ENCODE measurements around the gene ZNF775.

DNA sequence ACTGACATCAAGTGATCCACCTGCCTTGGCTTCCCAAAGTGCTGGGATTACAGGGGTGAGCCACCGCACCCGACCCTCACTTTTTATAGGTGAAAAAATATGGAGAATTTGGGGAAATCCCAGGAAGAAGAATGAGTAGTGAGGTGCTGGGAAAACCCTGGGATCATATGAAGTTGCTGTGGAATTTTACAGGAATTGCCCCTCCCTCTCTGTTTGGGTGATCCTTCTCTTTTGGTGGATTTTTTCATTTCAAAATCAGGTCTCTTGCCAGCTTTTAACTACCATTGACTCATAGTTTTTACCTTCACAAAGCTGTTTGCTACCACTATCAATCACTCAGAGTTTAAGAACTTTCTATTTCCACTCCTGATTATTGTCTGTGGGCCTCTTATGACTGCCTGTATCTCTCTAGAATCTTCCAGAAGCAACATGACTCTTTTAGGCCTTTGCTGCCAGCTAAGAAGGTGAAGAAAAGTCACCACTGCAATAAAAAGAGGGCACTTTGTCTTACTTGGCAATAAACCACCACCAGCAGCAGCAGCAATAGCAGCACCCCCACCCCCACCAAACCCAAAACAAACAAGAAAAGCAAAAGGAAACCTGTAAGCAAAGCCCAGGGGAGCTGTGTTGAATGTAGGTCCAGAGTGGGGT lies 67.3 kb downstream of the ZNF775 start:
- TF ChIP-seq, protein P1, sequence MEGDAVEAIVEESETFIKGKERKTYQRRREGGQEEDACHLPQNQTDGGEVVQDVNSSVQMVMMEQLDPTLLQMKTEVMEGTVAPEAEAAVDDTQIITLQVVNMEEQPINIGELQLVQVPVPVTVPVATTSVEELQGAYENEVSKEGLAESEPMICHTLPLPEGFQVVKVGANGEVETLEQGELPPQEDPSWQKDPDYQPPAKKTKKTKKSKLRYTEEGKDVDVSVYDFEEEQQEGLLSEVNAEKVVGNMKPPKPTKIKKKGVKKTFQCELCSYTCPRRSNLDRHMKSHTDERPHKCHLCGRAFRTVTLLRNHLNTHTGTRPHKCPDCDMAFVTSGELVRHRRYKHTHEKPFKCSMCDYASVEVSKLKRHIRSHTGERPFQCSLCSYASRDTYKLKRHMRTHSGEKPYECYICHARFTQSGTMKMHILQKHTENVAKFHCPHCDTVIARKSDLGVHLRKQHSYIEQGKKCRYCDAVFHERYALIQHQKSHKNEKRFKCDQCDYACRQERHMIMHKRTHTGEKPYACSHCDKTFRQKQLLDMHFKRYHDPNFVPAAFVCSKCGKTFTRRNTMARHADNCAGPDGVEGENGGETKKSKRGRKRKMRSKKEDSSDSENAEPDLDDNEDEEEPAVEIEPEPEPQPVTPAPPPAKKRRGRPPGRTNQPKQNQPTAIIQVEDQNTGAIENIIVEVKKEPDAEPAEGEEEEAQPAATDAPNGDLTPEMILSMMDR (conservative IDR thresholded peaks at IDR 0.05) = no peak
- TF ChIP-seq EZH2 (IDR thresholded peaks at IDR 0.05; ENCODE audit: low read depth) = no peak
